B cell (primary cell): ENCODE data around the gene ULK4. TPM values are rescaled to one million over a fixed set of nuclear protein-coding genes. Genes with fewer than 3 reads are reported as not detected.

ENCODE experiments used
- ATAC-seq: fragments of 200-7000 bp; cut with Tn5 transposase; one replicate; pipeline ENCODE4 v1.10.0; 2021; ENCODE audit warnings: low read depth, mild to moderate bottlenecking, moderate number of reproducible peaks, moderate library complexity
- CTCF ChIA-PET: fragments of 350-600 bp; sonication (Branson Sonifier 250); formaldehyde crosslinking; loops from one replicate; lab custom pipeline; 2021; ENCODE audit warnings: antibody characterized with exemption, inconsistent platforms; lab: Charles Lee
- POLR2A ChIA-PET: fragments of 350-600 bp; sonication (Branson Sonifier 250); formaldehyde crosslinking; loops from one replicate; lab custom pipeline; 2021; ENCODE audit warnings: antibody characterized with exemption; lab: Charles Lee
- DNase-seq: peaks from one replicate; pipeline ENCODE4 v3.0.0; 2013
- H2AFZ ChIP-seq: 2 replicates; pipeline ENCODE4 v1.6.1; 2012; ENCODE audit warnings: mild to moderate bottlenecking, low read depth, low read length; ENCODE audit not compliant: insufficient read depth, poor library complexity, severe bottlenecking
- H3K27ac ChIP-seq, 2 donors: 1 replicate in 1 of 2; 2 replicates in 1 of 2; pipeline ENCODE4 v1.5.1; 2012 to 2013; ENCODE audit warnings: low read length in 2 of 2, mild to moderate bottlenecking in 2 of 2, moderate library complexity in 1 of 2
- H3K27me3 ChIP-seq, 4 experiments: fragments of 200-600 bp in 1 of 4; sonication (generic) in 1 of 4; replicated peaks in 1 of 4; 1 replicate in 2 of 4; 2 replicates in 2 of 4; pipeline versions ENCODE4 v1.6.1 to v1.7.0; 2013 to 2016; ENCODE audit warnings: low read length in 3 of 4, mild to moderate bottlenecking in 2 of 4, mixed read lengths in 1 of 4, moderate library complexity in 1 of 4; ENCODE audit not compliant: insufficient read depth in 4 of 4, control insufficient read depth in 3 of 4; ENCODE audit errors: control extremely low read depth in 1 of 4
- H3K36me3 ChIP-seq, 2 experiments: replicated peaks in 1 of 2; 1 replicate in 1 of 2; 2 replicates in 1 of 2; pipeline versions ENCODE4 v1.6.1 to v1.7.1; 2013; ENCODE audit warnings: low read length in 1 of 2; ENCODE audit not compliant: insufficient read depth in 2 of 2, control insufficient read depth in 1 of 2; ENCODE audit errors: control extremely low read depth in 1 of 2, extremely low read depth in 1 of 2
- H3K4me1 ChIP-seq, 2 donors: fragments of 200-600 bp in 1 of 2; sonication (generic) in 1 of 2; 1 replicate in 1 of 2; 2 replicates in 1 of 2; pipeline versions ENCODE4 v1.5.1 to v1.6.1; 2013 to 2017; ENCODE audit warnings: low read length in 2 of 2; ENCODE audit not compliant: control insufficient read depth in 2 of 2, insufficient read depth in 2 of 2
- H3K4me2 ChIP-seq: replicated peaks from 2 replicates; pipeline ENCODE3; 2012; ENCODE audit warnings: mild to moderate bottlenecking, low read depth, low read length; ENCODE audit not compliant: poor library complexity, severe bottlenecking
- H3K4me3 ChIP-seq, 5 experiments: fragments of 200-600 bp in 1 of 5; sonication (generic) in 1 of 5; 1 replicate in 3 of 5; 2 replicates in 2 of 5; pipeline versions ENCODE4 v1.5.1 to v1.7.0; 2011 to 2016; ENCODE audit warnings: low read length in 4 of 5, mild to moderate bottlenecking in 4 of 5, low read depth in 2 of 5, control low read depth in 1 of 5, moderate library complexity in 1 of 5; ENCODE audit not compliant: insufficient read depth in 1 of 5; ENCODE audit errors: control extremely low read depth in 1 of 5, extremely low read depth in 1 of 5
- H3K79me2 ChIP-seq: fragments of 200-600 bp; sonication (generic); one replicate; pipeline ENCODE4 v1.6.0; 2016; ENCODE audit warnings: low read length; ENCODE audit not compliant: control insufficient read depth, insufficient read depth
- H3K9ac ChIP-seq: fragments of 200-600 bp; sonication (generic); 2 replicates; pipeline ENCODE4 v1.6.1; 2017; ENCODE audit warnings: mild to moderate bottlenecking, low read length, moderate library complexity
- H3K9me3 ChIP-seq, 3 donors: one replicate each; pipeline versions ENCODE4 v1.6.1 to v1.7.1; 2013; ENCODE audit warnings: low read length in 2 of 3; ENCODE audit not compliant: control insufficient read depth in 2 of 3, insufficient read depth in 1 of 3; ENCODE audit errors: control extremely low read depth in 1 of 3
- H4K20me1 ChIP-seq: 2 replicates; pipeline ENCODE4 v1.6.0; 2012; ENCODE audit warnings: mild to moderate bottlenecking, low read length; ENCODE audit not compliant: insufficient read depth, control insufficient read depth, poor library complexity, severe bottlenecking
- H3K27ac Mint-ChIP-seq: one replicate; pipeline ENCODE4 v1.8.0; 2021; ENCODE audit warnings: mixed read lengths
- H3K27me3 Mint-ChIP-seq: one replicate; pipeline ENCODE4 v1.8.0; 2021; ENCODE audit warnings: mixed read lengths
- H3K4me1 Mint-ChIP-seq: one replicate; pipeline ENCODE4 v1.8.0; 2021; ENCODE audit warnings: mixed read lengths
- H3K4me3 Mint-ChIP-seq: one replicate; pipeline ENCODE4 v1.8.0; 2021; ENCODE audit warnings: mixed read lengths
- H3K9me3 Mint-ChIP-seq: one replicate; pipeline ENCODE4 v1.8.0; 2022; ENCODE audit warnings: mixed read lengths; ENCODE audit not compliant: insufficient read depth
- CTCF ChIP-seq: fragments of 200-600 bp; IDR thresholded peaks from one replicate; pipeline ENCODE4 v1.8.0; 2022; ENCODE audit warnings: antibody characterized with exemption, mild to moderate bottlenecking
- EZH2 ChIP-seq: IDR thresholded peaks from 2 replicates; pipeline ENCODE4 v1.6.1; 2012; ENCODE audit warnings: borderline replicate concordance, low read depth, mild to moderate bottlenecking, moderate library complexity, low read length; ENCODE audit not compliant: insufficient read depth, poor library complexity, severe bottlenecking
- WGBS: methylation state at CpG from one replicate; pipeline ENCODE4 v1.1.5; 2013; ENCODE audit warnings: missing lambda C conversion rate; ENCODE audit not compliant: insufficient coverage; 5-methylcytosine and 5-hydroxymethylcytosine counted together
- intact Hi-C: fragments of 100-400 bp; cut with micrococcal nuclease; formaldehyde crosslinking; loops from one replicate; pipeline ENCODE4 v1.10.0; 2022
- polyA plus RNA-seq: library from polyadenylated mRNA; depleted of rRNA; stranded (reverse); fragments of >200 nt; gene quantifications from 2 replicates; pipeline ENCODE4 v1.2.3, GENCODE V29; 2012
- total RNA-seq, 2 donors: library from RNA; stranded (reverse); fragments of 120-200 nt in 1 of 2; gene quantifications; 1 replicate in 1 of 2; 2 replicates in 1 of 2; pipeline versions ENCODE4 v1.2.3 to v1.2.4, GENCODE V29; 2013 to 2022

The ULK4 gene
- total and polyA plus RNA-seq, 2 donors (not counting 1 experiment from before 2014, with no cell fraction given) = 5.2 to 33.7 TPM

DNA sequence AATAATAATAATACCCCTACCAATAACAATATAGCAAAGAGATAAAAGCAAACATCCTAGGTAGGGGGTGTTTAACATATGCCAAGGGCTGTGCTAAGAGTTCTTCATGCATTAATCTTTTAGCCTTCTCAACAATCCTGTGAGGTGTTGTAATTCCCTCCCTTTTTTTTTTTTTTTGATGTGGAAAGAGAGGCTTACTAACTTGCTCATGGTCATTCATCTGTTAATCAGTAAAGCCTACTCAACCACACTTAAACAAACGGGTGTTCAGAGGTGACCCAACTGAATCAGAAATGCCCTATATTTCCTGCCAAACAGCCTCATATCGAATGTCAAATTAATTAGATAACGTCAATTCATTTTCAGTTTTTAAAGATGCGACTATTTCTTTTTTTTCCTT lies 530.5 kb downstream of the ULK4 start:
- no peak for ATAC-seq
- WGBS = 90% methylated on average over 4 of the region's 4 CpGs
- POLR2A ChIA-PET = no interaction called here
- H2AFZ ChIP-seq = no peak overlapping the region
- intact Hi-C loops = no loop called here
- Mint-ChIP-seq H3K9me3 (peaks cover 10% of the 10 kb centered on the region), H3K27me3 (no peaks in the 10 kb centered on the region), H3K4me1 (no peaks in the 10 kb centered on the region), H3K27ac (no peak overlapping the region), H3K4me3 (no peak overlapping the region)
- no peaks in the 10 kb centered on the region for H3K4me1 ChIP-seq
- no peaks in the 10 kb centered on the region for H4K20me1 ChIP-seq
- no peaks in the 10 kb centered on the region for H3K36me3 ChIP-seq
- H3K4me2 ChIP-seq = no peak overlapping the region
- H3K9me3 ChIP-seq = no peaks in the 10 kb centered on the region
- no peaks in the 10 kb centered on the region for H3K27me3 ChIP-seq
- H3K9ac ChIP-seq = no peak overlapping the region
- CTCF ChIA-PET = no interaction called here
- DNase-seq = no peak
- H3K27ac ChIP-seq = no peak overlapping the region
- no peak for TF ChIP-seq EZH2
- no peak for TF ChIP-seq CTCF
- no peak overlapping the region for H3K4me3 ChIP-seq
- H3K79me2 ChIP-seq = no peaks in the 10 kb centered on the region

DNA sequence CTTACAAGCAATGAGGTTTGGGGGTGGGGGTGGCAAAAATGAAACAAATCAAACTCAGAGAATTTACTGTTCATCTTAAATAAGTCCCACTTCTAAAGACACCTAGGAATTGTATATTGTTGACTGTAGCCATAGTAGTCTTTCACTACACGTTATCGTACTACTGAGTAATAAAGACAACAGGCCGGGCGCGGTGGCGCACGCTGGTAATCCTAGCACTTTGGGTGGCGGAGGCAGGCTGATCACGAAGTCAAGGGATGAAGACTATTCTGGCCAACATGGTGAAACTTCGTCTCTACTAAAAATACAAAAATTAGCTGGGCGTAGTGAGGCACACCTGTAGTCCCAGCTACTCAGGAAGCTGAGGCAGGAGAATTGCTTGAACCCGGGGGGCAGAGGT lies 531.0 kb downstream of the ULK4 start:
- H3K27me3 Mint-ChIP-seq = no peaks in the 10 kb centered on the region
- Histone ChIP-seq H3K4me2 (no peak overlapping the region), H3K4me1 (no peaks in the 10 kb centered on the region), H3K9ac (no peak overlapping the region), H3K36me3 (no peaks in the 10 kb centered on the region), H3K27ac (no peak overlapping the region), H3K4me3 (no peak overlapping the region), H3K27me3 (no peaks in the 10 kb centered on the region), H4K20me1 (no peaks in the 10 kb centered on the region), H3K9me3 (no peaks in the 10 kb centered on the region), H3K79me2 (no peaks in the 10 kb centered on the region), H2AFZ (no peak overlapping the region)
- no peaks in the 10 kb centered on the region for H3K4me1 Mint-ChIP-seq
- ChIA-PET POLR2A (no interaction called here), CTCF (no interaction called here)
- ATAC-seq (no peak), DNase-seq (no peak)
- no peak for TF ChIP-seq EZH2
- no peak for TF ChIP-seq CTCF
- whole genome bisulfite sequencing = 100% methylated on average over 11 of the region's 12 CpGs
- intact Hi-C loops = no loop called here
- H3K9me3 Mint-ChIP-seq = peaks cover 12% of the 10 kb centered on the region
- H3K4me3 Mint-ChIP-seq = no peak overlapping the region
- H3K27ac Mint-ChIP-seq = no peak overlapping the region
